Body of pancreas (tissue), 4 donors: ENCODE measurements around the gene RSPRY1. TPM values are rescaled to one million over a fixed set of nuclear protein-coding genes. Genes with fewer than 3 reads are reported as not detected.

Source experiments
- ATAC-seq: fragments of 150-250 bp; one replicate; pipeline ENCODE4 v1.9.1; 2016
- DNase-seq, 4 donors: peaks; one replicate each; pipeline ENCODE4 v3.0.0-alpha.2; 2019
- H3K27ac ChIP-seq, 4 donors: fragments of 200-600 bp; sonication (generic); 1 replicate in 3 of 4; 2 replicates in 1 of 4; pipeline versions ENCODE4 v1.5.1 to v1.6.1; 2016 to 2019; ENCODE audit warnings: mild to moderate bottlenecking in 1 of 4, mixed read lengths in 1 of 4, moderate library complexity in 1 of 4
- H3K27me3 ChIP-seq, 2 donors: fragments of 200-600 bp; sonication (generic); one replicate each; pipeline ENCODE4 v1.6.0; 2016; ENCODE audit warnings: mild to moderate bottlenecking in 1 of 2
- H3K36me3 ChIP-seq, 2 donors: fragments of 200-600 bp; sonication (generic); replicated peaks in 1 of 2; 2 replicates each; pipeline ENCODE4 v1.5.1; 2016; ENCODE audit warnings: low read depth in 2 of 2; ENCODE audit not compliant: insufficient read depth in 1 of 2
- H3K4me1 ChIP-seq: fragments of 200-600 bp; sonication (generic); one replicate; pipeline ENCODE4 v1.6.0; 2016
- H3K4me3 ChIP-seq, 2 donors: fragments of 200-600 bp; sonication (generic); 1 replicate in 1 of 2; 2 replicates in 1 of 2; pipeline ENCODE4 v1.5.1; 2016 to 2019
- H3K9me3 ChIP-seq, 3 donors: fragments of 200-600 bp; sonication (generic); 1 replicate in 2 of 3; 2 replicates in 1 of 3; pipeline ENCODE4 v1.5.1; 2016
- POLR2A ChIP-seq, 3 donors: fragments of 450-650 bp; IDR thresholded peaks; one replicate each; pipeline ENCODE4 v1.6.1; 2016; ENCODE audit warnings: antibody characterized with exemption in 3 of 3, mild to moderate bottlenecking in 2 of 3
- WGBS, 2 donors: methylation state at CpG; one replicate each; pipeline ENCODE4 v1.1.5; 2017; 5-methylcytosine and 5-hydroxymethylcytosine counted together
- intact Hi-C: fragments of 100-400 bp; cut with DNase I; formaldehyde crosslinking; loops from one replicate; pipeline ENCODE4 v1.15.1; 2023
- total RNA-seq, 2 donors: library from RNA; depleted of rRNA; stranded (reverse); fragments of >200 nt; gene quantifications; one replicate each; pipeline ENCODE4 v1.1.0, GENCODE V29; 2016
- TF ChIP-seq, protein P1 (sequence below), 7 experiments: fragments of 450-650 bp in 4 of 7; fragments of 200-600 bp in 3 of 7; sonication (generic) in 3 of 7; IDR thresholded peaks; one replicate each; pipeline ENCODE4 v1.5.1; 2016 to 2019; ENCODE audit warnings: antibody characterized with exemption in 7 of 7

The RSPRY1 gene
- total RNA-seq, 2 donors from 2014 or later, result 13.8 to 31.4 TPM

DNA sequence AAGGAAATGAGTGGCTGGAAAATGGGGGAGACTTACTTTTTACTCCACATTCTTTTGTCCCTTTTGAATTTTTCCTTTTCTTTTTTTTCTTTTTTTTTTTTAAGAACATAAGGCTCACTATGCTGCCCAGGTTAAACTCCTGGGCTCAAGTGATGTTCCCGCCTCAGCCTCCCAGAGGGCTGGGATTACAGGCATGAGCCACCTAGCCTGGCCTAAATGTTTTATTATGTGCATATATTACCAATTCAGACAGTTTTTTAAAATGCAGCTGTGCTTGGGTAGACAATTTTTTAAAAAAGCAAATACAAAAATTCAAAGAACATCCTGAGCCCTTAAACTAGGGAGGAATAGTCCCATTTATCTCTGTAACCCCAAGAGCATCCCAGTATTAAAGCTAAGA, 28.6 kb upstream of the RSPRY1 start:
- H3K4me1 ChIP-seq, result no peaks in the 10 kb centered on the region
- no peaks in the 10 kb centered on the region for H3K27me3 ChIP-seq
- WGBS, 2 donors, result 94 to 100% methylated on average over 1 of the region's 1 CpG
- H3K4me3 ChIP-seq, result no peak overlapping the region
- DNase-seq (no peak), ATAC-seq (no peak)
- no peak overlapping the region for H3K27ac ChIP-seq
- no peaks in the 10 kb centered on the region for H3K9me3 ChIP-seq
- intact Hi-C loops, result no loop called here
- TF ChIP-seq, protein P1, sequence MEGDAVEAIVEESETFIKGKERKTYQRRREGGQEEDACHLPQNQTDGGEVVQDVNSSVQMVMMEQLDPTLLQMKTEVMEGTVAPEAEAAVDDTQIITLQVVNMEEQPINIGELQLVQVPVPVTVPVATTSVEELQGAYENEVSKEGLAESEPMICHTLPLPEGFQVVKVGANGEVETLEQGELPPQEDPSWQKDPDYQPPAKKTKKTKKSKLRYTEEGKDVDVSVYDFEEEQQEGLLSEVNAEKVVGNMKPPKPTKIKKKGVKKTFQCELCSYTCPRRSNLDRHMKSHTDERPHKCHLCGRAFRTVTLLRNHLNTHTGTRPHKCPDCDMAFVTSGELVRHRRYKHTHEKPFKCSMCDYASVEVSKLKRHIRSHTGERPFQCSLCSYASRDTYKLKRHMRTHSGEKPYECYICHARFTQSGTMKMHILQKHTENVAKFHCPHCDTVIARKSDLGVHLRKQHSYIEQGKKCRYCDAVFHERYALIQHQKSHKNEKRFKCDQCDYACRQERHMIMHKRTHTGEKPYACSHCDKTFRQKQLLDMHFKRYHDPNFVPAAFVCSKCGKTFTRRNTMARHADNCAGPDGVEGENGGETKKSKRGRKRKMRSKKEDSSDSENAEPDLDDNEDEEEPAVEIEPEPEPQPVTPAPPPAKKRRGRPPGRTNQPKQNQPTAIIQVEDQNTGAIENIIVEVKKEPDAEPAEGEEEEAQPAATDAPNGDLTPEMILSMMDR (IDR thresholded peaks at IDR 0.05), result no peak
- TF ChIP-seq POLR2A (IDR thresholded peaks at IDR 0.05), result no peak
- peaks cover 0 to 31% of the 10 kb centered on the region in 2 donors for H3K36me3 ChIP-seq

DNA sequence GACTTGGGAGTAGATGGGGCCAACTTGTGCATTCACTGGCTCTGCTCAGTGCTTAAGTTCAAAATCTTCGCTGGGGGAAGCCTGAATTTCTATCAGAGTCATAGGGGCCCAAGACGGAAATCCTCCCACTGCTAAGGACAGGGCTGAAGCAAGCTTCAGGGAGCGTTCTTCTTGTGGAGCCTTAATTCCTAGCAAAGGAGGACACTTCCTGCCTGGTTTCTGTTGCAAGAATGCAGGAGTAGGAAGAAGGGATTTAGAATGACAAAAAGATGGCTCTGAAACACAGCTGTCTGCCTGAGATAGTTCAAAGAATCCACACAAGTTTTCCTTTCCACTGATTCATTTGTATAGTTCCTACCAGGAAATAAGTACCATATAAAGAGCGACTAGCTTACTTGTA, 26.7 kb upstream of the RSPRY1 start:
- intact Hi-C loops, result no loop called here
- H3K4me1 ChIP-seq, result no peaks in the 10 kb centered on the region
- peaks cover 0 to 21% of the 10 kb centered on the region in 2 donors for H3K36me3 ChIP-seq
- TF ChIP-seq, protein P1 (IDR thresholded peaks at IDR 0.05), result no peak
- TF ChIP-seq POLR2A (IDR thresholded peaks at IDR 0.05), result no peak
- DNase-seq (no peak), ATAC-seq (no peak)
- WGBS, 2 donors, result 94 to 95% methylated on average over 4 of the region's 4 CpGs
- H3K27ac ChIP-seq, result no peak overlapping the region
- H3K4me3 ChIP-seq, result no peak overlapping the region
- H3K9me3 ChIP-seq, result no peaks in the 10 kb centered on the region
- no peaks in the 10 kb centered on the region for H3K27me3 ChIP-seq

DNA sequence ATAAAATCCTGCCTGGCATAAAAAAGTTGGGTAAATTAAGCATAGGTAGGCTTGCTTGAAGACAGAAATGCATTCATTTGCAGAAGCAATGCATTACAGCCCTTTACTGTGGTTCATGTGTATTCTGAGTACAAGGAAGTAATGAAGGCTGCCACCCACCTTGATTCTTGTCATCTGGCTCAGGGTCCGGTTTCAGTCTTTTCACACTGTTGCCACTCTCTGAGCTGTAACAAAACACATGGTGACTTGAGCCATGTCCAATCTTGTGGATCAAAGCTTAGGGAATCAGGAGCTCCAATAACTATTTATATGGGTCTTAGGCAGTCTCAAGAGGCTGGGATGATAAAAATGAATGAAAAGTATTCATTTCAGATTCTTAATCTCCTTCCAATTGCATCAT, 22.3 kb upstream of the RSPRY1 start:
- TF ChIP-seq, protein P1 (IDR thresholded peaks at IDR 0.05), result no peak
- no peak for TF ChIP-seq POLR2A (IDR thresholded peaks at IDR 0.05)
- Histone ChIP-seq H3K27ac (no peak overlapping the region), H3K4me3 (no peak overlapping the region), H3K4me1 (peaks cover 17% of the 10 kb centered on the region), H3K9me3 (no peaks in the 10 kb centered on the region), H3K36me3 (peaks cover 0 to 16% of the 10 kb centered on the region in 2 donors), H3K27me3 (no peaks in the 10 kb centered on the region)
- DNase-seq (no peak), ATAC-seq (no peak)
- 81 to 88% methylated on average over 1 of the region's 1 CpG for WGBS, 2 donors
- intact Hi-C loops, result no loop called here

DNA sequence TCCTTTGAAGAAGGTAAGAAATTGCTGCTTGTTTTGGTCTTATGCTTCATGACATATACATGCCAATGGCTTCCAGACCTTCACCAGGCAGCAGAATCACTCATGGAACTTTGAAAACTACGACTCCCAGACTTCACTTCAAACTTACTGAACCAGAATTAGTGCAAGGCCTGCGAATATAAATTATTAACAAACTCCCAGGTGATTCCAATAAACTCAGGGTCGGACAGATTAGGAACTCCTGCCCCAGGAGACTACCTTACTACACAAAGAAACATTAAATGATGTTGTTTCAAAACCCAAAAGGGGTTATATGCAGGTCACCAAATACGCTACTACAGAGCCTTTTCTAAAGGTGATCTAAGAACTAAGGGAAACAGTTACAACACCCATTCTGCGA, 20.6 kb upstream of the RSPRY1 start:
- no peak overlapping the region for H3K4me3 ChIP-seq
- no peak for DNase-seq
- peak overlapping the region in 3 of 4 donors; percentile 51 to 59 (median 57) for H3K27ac ChIP-seq
- H3K27me3 ChIP-seq, result no peaks in the 10 kb centered on the region
- intact Hi-C loops, result no loop called here
- H3K36me3 ChIP-seq, result peaks cover 0 to 15% of the 10 kb centered on the region in 2 donors
- peaks cover 17% of the 10 kb centered on the region for H3K4me1 ChIP-seq
- ATAC-seq, result peak; percentile 71
- WGBS, 2 donors, result 22 to 34% methylated on average over 5 of the region's 5 CpGs
- TF ChIP-seq, protein P1 (IDR thresholded peaks at IDR 0.05), result no peak
- no peak for TF ChIP-seq POLR2A (IDR thresholded peaks at IDR 0.05)
- no peaks in the 10 kb centered on the region for H3K9me3 ChIP-seq

DNA sequence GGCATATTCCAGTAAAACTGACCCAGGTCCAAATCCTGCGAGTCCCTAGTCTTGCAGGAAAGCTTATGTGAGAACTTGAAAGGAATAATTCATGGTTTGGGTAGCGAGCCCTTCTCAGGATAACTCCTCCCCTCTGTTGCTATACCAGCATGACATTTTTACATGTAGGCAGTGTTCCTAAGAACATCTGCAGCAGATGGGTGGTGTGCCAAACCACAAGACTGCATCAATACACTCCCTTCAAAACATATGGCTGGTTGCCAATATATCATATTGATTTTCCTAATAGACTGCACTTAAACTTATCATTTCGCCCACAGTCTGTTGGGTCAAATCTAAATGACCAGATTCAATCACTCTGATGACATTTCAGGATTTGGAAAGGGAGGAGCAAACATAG, 20.2 kb upstream of the RSPRY1 start:
- TF ChIP-seq, protein P1 (IDR thresholded peaks at IDR 0.05), result no peak
- TF ChIP-seq POLR2A (IDR thresholded peaks at IDR 0.05), result no peak
- Histone ChIP-seq H3K4me3 (no peak overlapping the region), H3K36me3 (peaks cover 0 to 13% of the 10 kb centered on the region in 2 donors), H3K4me1 (peaks cover 17% of the 10 kb centered on the region), H3K27ac (peak overlapping the region in 3 of 4 donors; percentile 51 to 59 (median 57)), H3K9me3 (no peaks in the 10 kb centered on the region), H3K27me3 (no peaks in the 10 kb centered on the region)
- DNase-seq, result peak in 2 of 4 donors; percentile 24 to 32
- intact Hi-C loops, result no loop called here
- 18 to 32% methylated on average over 3 of the region's 3 CpGs for WGBS, 2 donors
- ATAC-seq, result peak; percentile 68
